ENCODE results near the gene DSCAM. TPM values are rescaled to one million over a fixed set of nuclear protein-coding genes. Genes with fewer than 3 reads are reported as not detected.

Gene DSCAM
- total RNA-seq, 4 donors from 2014 or later, result 0.07 TPM; not detected in 3

GRCh38 chr21:40345711-40346321 lies 501.1 kb downstream of the DSCAM start:
- H3K36me3 ChIP-seq, result no peaks in the 10 kb centered on the region
- no peak overlapping the region for H3K4me3 ChIP-seq
- H3K4me1 ChIP-seq, result no peaks in the 10 kb centered on the region
- H3K27ac ChIP-seq, result no peak overlapping the region
- intact Hi-C loops (cut with DNase I; ENCODE audit: low total_unique reads), result no loop called here
- no peaks in the 10 kb centered on the region for H3K9me3 ChIP-seq
- DNase-seq, result no peak
- no peaks in the 10 kb centered on the region for H3K27me3 ChIP-seq
- TF ChIP-seq CTCF (IDR thresholded peaks at IDR 0.05) (no peak), POLR2A (IDR thresholded peaks at IDR 0.05) (no peak)

DNA sequence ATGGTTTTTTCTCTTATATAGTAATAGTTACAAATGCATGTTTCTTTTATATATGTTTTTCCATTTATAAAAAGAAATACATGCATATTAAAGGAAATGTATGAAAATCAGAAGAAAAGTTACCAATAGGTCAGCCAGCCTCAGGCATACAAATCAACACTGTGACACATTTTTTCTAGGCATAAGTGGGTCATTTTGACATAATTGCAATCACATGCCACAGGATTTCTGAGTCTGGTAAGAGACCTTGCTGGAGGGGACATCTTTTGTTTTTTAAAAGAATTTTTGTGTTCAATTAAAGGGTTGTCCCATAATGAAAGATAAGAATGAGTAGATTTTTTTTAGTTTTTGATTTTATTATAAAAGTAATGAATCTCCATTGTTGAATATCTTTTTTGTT lies 506.6 kb downstream of the DSCAM start:
- no peaks in the 10 kb centered on the region for H3K9me3 ChIP-seq
- H3K4me1 ChIP-seq, result no peaks in the 10 kb centered on the region
- H3K27ac ChIP-seq, result no peak overlapping the region
- intact Hi-C loops (cut with DNase I; ENCODE audit: low total_unique reads), result no loop called here
- no peak for DNase-seq
- TF ChIP-seq CTCF (IDR thresholded peaks at IDR 0.05) (no peak), POLR2A (IDR thresholded peaks at IDR 0.05) (no peak)
- H3K27me3 ChIP-seq, result no peaks in the 10 kb centered on the region
- no peaks in the 10 kb centered on the region for H3K36me3 ChIP-seq
- H3K4me3 ChIP-seq, result no peak overlapping the region

DNA sequence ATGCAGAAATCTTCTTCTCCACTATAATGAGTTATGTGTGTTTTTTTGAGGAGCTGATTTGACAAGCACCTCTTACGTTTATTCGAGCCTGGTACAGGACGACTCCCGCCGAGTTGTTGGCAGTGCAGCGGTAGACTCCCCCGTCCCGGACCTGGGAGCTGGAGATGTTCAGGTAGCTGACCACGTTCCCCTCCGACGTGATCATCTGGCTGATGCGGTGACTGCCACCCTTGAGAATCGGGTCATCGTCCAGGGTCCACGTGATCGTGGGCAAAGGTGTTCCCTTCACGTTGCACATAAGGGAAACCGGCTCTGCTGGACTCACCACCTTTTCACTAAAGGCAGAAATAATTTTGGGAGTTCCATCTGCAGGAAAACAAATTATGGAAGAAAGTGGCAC lies 507.9 kb downstream of the DSCAM start:
- intact Hi-C loops (cut with DNase I; ENCODE audit: low total_unique reads), result no loop called here
- no peak for DNase-seq
- no peak overlapping the region for H3K4me3 ChIP-seq
- TF ChIP-seq POLR2A (IDR thresholded peaks at IDR 0.05), result no peak
- TF ChIP-seq CTCF (IDR thresholded peaks at IDR 0.05), result no peak
- no peaks in the 10 kb centered on the region for H3K27me3 ChIP-seq
- no peaks in the 10 kb centered on the region for H3K9me3 ChIP-seq
- no peak overlapping the region for H3K27ac ChIP-seq
- no peaks in the 10 kb centered on the region for H3K4me1 ChIP-seq
- no peaks in the 10 kb centered on the region for H3K36me3 ChIP-seq

DNA sequence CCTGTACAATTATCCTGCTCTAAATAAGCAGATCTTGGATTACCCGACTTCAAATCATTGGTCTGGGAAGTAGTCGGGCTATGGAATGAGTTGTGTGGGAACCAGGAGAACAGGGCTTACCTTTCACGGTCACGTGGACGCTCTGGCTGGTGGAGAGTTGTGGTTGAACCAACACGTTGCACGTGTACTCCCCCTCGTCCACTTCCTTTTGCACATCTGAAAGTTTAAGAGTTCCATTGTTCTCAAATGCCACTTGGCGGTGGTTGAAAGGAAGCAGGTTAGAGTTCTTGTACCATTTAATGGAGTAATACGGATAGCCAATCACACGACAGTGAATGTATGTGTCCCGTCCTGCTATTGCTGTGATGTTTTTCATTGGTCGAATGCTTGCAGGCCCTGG lies 509.0 kb downstream of the DSCAM start:
- no peak for DNase-seq
- Histone ChIP-seq H3K36me3 (no peaks in the 10 kb centered on the region), H3K27me3 (no peaks in the 10 kb centered on the region), H3K4me1 (no peaks in the 10 kb centered on the region), H3K27ac (no peak overlapping the region), H3K4me3 (no peak overlapping the region), H3K9me3 (no peaks in the 10 kb centered on the region)
- TF ChIP-seq POLR2A (IDR thresholded peaks at IDR 0.05) (no peak), CTCF (IDR thresholded peaks at IDR 0.05) (no peak)
- intact Hi-C loops (cut with DNase I; ENCODE audit: low total_unique reads), result no loop called here

DNA sequence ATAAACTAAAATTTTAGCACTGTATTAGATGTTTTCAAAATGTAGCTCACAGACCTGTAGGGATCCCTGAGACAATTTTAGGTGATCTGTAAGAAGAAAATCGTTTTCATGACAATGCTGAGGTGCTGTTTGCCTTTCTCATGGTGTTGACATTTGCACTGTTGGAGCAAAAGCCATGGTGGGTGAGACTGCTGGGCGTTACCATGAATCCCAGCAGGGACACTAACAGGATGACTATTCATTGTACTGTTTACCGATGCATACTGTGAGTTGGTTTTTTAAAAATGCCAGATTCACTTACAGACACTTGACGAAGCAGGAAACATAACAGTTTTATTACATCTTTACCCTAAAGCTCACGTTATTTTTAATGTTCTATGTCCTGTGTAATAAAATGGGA lies 511.3 kb downstream of the DSCAM start:
- Histone ChIP-seq H3K27ac (no peak overlapping the region), H3K4me1 (no peaks in the 10 kb centered on the region), H3K9me3 (no peaks in the 10 kb centered on the region), H3K27me3 (no peaks in the 10 kb centered on the region), H3K4me3 (no peak overlapping the region), H3K36me3 (no peaks in the 10 kb centered on the region)
- no peak for DNase-seq
- TF ChIP-seq POLR2A (IDR thresholded peaks at IDR 0.05), result no peak
- TF ChIP-seq CTCF (IDR thresholded peaks at IDR 0.05), result no peak
- intact Hi-C loops (cut with DNase I; ENCODE audit: low total_unique reads), result no loop called here

All from uterus (tissue), 4 donors.